ENCODE data around the gene EHD3.

EHD3 gene

GRCh38 chr2:31318361-31319336 lies 84.7 kb downstream of the EHD3 start:
- TF ChIP-seq EP300 (IDR thresholded peaks at IDR 0.05; ENCODE audit: borderline replicate concordance): no peak
